ENCODE measurements around the gene EXOC4.

EXOC4 gene

DNA sequence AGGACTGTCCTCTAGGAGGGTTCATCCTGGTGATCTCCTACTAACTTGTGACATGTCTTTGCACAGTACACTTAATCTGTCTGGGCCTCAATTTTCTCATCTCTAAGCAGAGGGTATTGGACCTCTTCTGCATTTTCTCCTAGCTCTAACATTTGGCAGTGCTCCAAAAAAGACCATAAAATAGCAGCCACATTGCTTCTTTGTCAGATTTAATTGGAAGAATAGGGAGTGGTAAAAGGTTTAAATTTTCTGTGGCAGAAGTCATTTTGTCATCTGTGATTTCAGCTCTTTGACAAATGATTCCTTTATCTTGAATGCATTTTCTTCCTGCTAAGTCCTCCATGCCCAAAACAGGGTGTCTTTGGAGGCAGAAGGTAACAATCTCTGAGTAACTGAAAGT lies 584.3 kb downstream of the EXOC4 start:
- in situ Hi-C loops (cut with HindIII; ENCODE audit: low sequenced_read_pairs) = no loop called here

DNA sequence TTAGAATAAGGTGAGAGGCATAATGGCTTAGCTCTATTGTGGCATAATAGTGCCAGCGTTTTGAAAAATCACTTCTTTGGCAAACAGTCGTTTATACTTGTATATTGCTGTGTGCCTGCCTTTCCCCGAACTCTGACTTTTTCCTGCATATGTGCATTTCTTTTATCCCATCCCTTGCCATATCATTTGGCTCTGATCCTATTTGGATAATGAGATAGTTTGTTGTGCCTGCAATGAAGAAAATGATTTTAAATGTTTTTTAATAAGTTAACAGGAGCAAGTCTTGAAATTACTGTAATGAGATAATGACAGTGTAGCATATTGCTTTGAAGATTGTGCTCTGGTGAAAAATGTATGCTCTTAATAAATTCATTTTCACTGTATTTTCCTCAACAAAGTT lies 586.2 kb downstream of the EXOC4 start:
- no peak overlapping the region for H3K4me3 ChIP-seq (ENCODE audit: low read depth, low read length)
- in situ Hi-C loops (cut with HindIII; ENCODE audit: low sequenced_read_pairs) = no loop called here
- DNase-seq (ENCODE audit: low read depth) = no peak
- TF ChIP-seq, protein P1, sequence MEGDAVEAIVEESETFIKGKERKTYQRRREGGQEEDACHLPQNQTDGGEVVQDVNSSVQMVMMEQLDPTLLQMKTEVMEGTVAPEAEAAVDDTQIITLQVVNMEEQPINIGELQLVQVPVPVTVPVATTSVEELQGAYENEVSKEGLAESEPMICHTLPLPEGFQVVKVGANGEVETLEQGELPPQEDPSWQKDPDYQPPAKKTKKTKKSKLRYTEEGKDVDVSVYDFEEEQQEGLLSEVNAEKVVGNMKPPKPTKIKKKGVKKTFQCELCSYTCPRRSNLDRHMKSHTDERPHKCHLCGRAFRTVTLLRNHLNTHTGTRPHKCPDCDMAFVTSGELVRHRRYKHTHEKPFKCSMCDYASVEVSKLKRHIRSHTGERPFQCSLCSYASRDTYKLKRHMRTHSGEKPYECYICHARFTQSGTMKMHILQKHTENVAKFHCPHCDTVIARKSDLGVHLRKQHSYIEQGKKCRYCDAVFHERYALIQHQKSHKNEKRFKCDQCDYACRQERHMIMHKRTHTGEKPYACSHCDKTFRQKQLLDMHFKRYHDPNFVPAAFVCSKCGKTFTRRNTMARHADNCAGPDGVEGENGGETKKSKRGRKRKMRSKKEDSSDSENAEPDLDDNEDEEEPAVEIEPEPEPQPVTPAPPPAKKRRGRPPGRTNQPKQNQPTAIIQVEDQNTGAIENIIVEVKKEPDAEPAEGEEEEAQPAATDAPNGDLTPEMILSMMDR (IDR thresholded peaks at IDR 0.05; ENCODE audit: low read depth, low read length, missing control alignments) = no peak

More for the DNA sequence above, 584.3 kb downstream of the EXOC4 start:
- H3K4me3 ChIP-seq (ENCODE audit: low read depth, low read length) = no peak overlapping the region
- TF ChIP-seq, protein P1 (IDR thresholded peaks at IDR 0.05; ENCODE audit: low read depth, low read length, missing control alignments) = no peak
- no peak for DNase-seq (ENCODE audit: low read depth)

DNA sequence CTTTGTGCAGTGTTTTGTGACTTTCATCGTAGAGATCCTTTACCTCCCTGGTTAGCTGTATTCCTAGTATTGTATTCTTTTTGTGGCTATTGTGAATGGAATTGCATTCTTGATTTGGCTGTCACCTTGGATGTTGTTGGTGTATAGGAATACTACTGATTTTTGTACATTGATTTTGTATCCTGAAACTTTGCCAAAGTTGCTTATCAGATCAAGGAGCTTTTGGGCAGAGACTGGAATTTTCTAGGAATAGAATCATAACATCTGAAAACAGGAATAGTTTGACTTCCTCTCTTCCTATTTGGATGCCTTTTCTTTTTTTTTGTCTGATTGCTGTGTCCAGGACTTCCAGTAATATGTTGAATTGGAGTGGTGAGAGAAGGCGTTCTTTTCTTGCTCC lies 590.5 kb downstream of the EXOC4 start:
- no peak overlapping the region for H3K4me3 ChIP-seq (ENCODE audit: low read depth, low read length)
- in situ Hi-C loops (cut with HindIII; ENCODE audit: low sequenced_read_pairs) = no loop called here
- TF ChIP-seq, protein P1 (IDR thresholded peaks at IDR 0.05; ENCODE audit: low read depth, low read length, missing control alignments) = no peak
- DNase-seq (ENCODE audit: low read depth) = no peak

DNA sequence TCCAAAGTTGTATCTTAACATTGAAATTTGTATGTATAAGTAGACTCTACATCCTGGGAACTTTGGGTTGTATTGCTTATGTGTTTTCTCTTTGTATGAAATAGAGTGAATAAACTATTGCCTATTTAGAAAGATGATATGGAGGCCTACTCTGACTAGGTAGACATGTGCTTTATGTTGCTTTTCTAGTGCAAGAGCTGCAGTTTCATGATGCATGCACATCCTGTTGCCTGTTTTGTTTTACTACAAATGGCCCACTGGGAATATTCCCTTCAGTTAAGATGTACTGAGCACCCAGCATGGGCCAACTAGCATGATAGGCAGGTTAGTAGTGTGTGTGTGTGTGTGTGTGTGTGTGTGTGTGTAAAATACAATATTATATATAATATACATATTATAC lies 592.1 kb downstream of the EXOC4 start:
- DNase-seq (ENCODE audit: low read depth) = no peak
- in situ Hi-C loops (cut with HindIII; ENCODE audit: low sequenced_read_pairs) = no loop called here
- H3K4me3 ChIP-seq (ENCODE audit: low read depth, low read length) = no peak overlapping the region
- TF ChIP-seq, protein P1 (IDR thresholded peaks at IDR 0.05; ENCODE audit: low read depth, low read length, missing control alignments) = no peak

DNA sequence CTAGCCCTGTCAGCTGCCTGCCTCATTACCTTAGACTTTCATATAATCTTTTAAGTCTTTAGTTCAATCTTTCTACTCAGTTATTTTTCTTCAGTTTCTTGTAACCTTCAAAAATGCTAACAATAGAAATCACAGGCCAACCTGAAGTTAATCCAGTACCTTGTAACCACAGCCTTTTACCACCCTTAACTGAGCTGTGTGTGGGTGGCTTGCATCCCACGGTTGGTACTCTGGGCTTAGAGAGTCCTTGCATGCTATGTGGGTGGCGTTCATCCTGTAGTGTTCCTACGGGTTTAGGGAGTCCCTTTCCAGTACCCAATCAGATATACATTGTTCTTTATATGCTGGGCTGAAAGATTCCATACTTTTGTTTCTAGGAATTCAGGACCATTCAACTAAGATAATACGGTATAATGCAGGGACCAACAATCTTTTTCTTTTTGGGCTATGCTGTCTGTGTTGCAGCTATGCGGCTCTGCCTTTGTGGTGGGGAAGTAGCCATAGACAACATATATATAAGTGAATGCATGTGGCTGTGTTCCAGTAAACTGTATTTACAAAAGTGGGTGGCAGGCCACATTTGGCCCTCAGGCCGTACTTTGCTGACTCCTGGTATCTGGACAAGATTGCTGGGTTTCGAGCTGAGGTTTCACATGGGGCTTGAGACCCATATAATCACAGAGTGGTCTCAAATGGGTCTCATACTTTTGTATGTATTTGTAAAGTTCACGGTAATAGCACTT lies 593.5 kb downstream of the EXOC4 start:
- DNase-seq (ENCODE audit: low read depth) = no peak
- TF ChIP-seq, protein P1 (IDR thresholded peaks at IDR 0.05; ENCODE audit: low read depth, low read length, missing control alignments) = no peak
- in situ Hi-C loops (cut with HindIII; ENCODE audit: low sequenced_read_pairs) = no loop called here
- no peak overlapping the region for H3K4me3 ChIP-seq (ENCODE audit: low read depth, low read length)

DNA sequence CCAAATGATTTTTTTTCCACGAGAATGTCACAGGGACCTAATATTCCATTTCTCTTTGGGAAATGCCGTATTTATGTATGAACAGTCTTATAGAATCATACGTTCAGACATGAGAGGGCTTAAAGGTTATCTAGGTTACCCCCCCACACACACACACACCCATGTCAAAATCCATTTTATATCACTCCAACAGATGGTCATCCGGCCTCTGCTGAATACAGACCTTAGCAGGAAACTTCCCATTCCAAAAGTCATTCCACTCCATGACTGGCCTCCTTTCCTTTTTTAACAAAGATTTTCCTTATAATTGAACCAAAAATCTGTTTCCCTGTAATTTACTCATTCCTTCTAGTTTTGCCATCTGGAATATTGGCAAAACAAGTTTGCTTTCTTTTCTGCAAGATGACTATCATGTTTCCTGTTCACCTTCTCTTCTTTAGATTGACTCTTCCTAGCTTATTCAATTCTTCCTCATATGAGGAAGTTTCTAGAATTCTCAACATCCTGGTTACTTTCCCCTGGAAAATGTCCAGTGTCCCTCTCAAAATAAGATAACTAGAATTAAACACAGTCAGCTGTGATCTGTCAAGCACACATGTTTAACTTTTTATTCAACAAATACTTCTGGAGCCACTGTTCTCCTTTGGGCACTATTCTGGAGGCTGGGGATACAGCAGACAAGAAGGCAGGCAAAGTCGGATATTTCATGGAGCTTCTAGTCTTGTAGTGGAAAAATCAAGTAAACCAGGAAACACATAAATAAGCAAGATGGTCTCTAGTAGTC lies 597.8 kb downstream of the EXOC4 start:
- no peak overlapping the region for H3K4me3 ChIP-seq (ENCODE audit: low read depth, low read length)
- TF ChIP-seq, protein P1 (IDR thresholded peaks at IDR 0.05; ENCODE audit: low read depth, low read length, missing control alignments) = no peak
- no peak for DNase-seq (ENCODE audit: low read depth)
- in situ Hi-C loops (cut with HindIII; ENCODE audit: low sequenced_read_pairs) = no loop called here

All from astrocyte of the cerebellum (primary cell).